ENCODE measurements around the gene SEZ6L2. TPM values are rescaled to one million over a fixed set of nuclear protein-coding genes. Genes with fewer than 3 reads are reported as not detected.

The SEZ6L2 gene
- total and polyA plus RNA-seq, 2 of the 13 experiments (the other 11 are each of a cell fraction or from before 2014, with no cell fraction given): 14.9 to 16.9 TPM

DNA sequence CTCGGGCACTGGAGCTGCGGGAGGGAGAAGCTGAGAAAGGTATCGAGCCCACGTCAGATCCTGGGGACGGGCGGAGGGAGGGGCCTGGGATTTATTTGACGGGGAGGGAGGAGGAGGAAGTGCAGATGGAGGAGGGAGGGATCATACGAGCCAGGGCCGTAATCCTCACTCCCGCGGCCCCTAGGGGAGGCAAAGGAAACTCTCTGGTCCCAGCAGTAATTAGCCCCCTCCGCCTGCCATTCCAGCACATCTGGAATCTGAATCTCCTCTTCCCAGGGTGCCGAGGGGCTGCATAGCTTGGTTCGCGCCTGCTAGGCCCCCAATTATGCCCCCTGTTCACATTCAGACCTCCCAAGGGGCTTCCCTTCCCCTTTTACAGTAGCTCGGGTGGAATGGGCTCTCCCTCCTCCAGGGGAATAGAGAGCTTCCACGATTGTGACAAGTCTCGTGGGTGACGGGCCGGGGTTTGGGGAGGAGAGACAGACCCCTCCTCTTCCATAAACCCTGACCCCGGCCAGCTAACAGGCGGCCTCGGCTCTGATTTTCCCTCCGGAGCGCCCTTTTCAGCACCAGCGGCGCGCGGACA is at the start of gene SEZ6L2 (continued):
- TF ChIP-seq TSC22D2 (CRISPR knock-in tag; IDR thresholded peaks at IDR 0.05; ENCODE audit: borderline replicate concordance): peak; percentile 99
- TF ChIP-seq RBM22 (optimal IDR thresholded peaks at IDR 0.05; ENCODE audit: low read length): no peak
- peak; percentile 52 for TF ChIP-seq TBX2 (CRISPR knock-in tag; IDR thresholded peaks at IDR 0.05; ENCODE audit: borderline replicate concordance)
- peak; percentile 71; the same call in 1 of the 2 replicates for TF ChIP-seq ZNF468 (CRISPR knock-in tag; IDR thresholded peaks at IDR 0.05)
- no peak for TF ChIP-seq REXO4 (CRISPR knock-in tag; IDR thresholded peaks at IDR 0.05; ENCODE audit: borderline replicate concordance)
- TF ChIP-seq PHF20 (CRISPR knock-in tag; IDR thresholded peaks at IDR 0.05): no peak; the same call in 1 of the 2 replicates
- no peak for TF ChIP-seq ZNF672 (CRISPR knock-in tag; IDR thresholded peaks at IDR 0.05)
- TF ChIP-seq MXD4 (CRISPR knock-in tag; IDR thresholded peaks at IDR 0.05): peak; percentile 91; the same call in 1 of the 2 replicates
- TF ChIP-seq, protein P1, sequence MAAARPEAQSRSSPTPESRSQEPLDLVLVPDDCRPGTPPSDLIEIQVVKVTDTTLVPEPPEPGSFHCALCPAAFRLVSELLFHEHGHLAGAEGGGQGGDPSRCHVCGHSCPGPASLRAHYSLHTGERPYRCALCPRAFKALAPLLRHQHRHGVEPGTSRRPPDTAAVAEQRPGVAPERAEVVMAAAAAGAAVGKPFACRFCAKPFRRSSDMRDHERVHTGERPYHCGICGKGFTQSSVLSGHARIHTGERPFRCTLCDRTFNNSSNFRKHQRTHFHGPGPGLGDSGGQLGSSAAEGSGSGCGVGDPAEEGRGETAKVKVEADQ (CRISPR knock-in tag; IDR thresholded peaks at IDR 0.05; ENCODE audit: borderline replicate concordance): no peak
- TF ChIP-seq ZNF552 (CRISPR knock-in tag; IDR thresholded peaks at IDR 0.05; ENCODE audit: borderline replicate concordance): no peak
- TF ChIP-seq MIER3 (CRISPR knock-in tag; IDR thresholded peaks at IDR 0.05; ENCODE audit: borderline replicate concordance): no peak
- TF ChIP-seq ZNF674 (CRISPR knock-in tag; IDR thresholded peaks at IDR 0.05; ENCODE audit: low read depth): no peak
- TF ChIP-seq, protein P2, sequence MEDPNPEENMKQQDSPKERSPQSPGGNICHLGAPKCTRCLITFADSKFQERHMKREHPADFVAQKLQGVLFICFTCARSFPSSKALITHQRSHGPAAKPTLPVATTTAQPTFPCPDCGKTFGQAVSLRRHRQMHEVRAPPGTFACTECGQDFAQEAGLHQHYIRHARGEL (CRISPR knock-in tag; IDR thresholded peaks at IDR 0.05): peak; percentile 21; the same call in 1 of the 2 replicates
- TF ChIP-seq, protein P3, sequence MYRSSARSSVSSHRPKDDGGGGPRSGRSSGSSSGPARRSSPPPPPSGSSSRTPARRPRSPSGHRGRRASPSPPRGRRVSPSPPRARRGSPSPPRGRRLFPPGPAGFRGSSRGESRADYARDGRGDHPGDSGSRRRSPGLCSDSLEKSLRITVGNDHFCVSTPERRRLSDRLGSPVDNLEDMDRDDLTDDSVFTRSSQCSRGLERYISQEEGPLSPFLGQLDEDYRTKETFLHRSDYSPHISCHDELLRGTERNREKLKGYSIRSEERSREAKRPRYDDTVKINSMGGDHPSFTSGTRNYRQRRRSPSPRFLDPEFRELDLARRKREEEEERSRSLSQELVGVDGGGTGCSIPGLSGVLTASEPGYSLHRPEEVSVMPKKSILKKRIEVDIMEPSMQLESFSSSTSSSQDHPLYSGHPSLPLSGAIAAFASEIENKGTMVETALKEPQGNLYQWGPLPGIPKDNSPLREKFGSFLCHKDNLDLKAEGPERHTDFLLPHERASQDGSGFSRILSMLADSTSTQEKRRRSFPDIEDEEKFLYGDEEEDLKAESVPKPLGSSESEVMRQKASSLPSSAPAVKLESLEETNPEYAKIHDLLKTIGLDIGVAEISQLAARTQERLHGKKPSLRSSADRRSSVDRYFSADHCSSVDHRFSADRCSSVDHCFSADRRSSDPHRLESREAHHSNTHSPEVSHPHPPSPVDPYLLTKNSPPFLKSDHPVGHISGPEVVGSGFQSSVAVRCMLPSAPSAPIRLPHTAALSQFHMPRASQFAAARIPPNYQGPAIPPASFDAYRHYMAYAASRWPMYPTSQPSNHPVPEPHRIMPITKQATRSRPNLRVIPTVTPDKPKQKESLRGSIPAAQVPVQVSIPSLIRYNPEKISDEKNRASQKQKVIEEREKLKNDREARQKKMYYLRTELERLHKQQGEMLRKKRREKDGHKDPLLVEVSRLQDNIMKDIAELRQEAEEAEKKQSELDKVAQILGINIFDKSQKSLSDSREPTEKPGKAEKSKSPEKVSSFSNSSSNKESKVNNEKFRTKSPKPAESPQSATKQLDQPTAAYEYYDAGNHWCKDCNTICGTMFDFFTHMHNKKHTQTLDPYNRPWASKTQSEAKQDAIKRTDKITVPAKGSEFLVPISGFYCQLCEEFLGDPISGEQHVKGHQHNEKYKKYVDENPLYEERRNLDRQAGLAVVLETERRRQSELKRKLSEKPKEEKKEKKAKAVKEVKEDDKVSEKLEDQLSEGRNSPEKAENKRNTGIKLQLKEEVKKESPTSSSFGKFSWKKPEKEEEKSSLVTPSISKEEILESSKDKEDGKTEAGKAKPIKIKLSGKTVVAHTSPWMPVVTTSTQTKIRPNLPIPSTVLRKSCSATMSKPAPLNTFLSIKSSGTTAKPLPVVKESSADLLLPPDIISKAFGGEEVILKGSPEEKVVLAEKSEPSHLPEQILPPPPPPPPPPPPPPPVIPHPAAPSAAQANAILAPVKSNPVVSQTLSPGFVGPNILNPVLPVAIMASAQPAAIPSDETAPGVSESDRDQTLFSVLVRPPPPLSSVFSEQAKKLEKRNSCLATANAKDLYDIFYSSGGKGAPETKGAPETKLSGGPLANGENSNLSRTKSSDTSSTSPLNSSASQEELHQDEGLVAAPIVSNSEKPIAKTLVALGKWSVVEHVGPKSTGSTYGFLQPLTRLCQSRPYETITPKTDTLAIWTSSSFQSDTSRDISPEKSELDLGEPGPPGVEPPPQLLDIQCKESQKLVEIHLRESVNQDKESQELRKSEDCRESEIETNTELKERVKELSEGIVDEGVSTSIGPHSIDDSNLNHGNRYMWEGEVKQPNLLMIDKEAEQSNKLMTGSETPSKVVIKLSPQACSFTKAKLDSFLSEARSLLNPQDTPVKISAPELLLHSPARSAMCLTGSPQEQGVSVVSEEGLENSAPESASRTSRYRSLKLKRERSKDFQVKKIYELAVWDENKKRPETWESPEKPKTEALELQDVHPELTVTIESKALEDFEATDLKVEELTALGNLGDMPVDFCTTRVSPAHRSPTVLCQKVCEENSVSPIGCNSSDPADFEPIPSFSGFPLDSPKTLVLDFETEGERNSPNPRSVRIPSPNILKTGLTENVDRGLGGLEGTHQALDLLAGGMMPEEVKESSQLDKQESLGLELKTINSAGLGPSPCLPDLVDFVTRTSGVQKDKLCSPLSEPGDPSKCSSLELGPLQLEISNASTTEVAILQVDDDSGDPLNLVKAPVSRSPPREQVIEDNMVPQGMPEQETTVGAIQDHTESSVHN (CRISPR knock-in tag; IDR thresholded peaks at IDR 0.05): no peak
- TF ChIP-seq ZNF883 (CRISPR knock-in tag; IDR thresholded peaks at IDR 0.05; ENCODE audit: not compliant biosample characterization): peak; percentile 13
- TF ChIP-seq ZNF496 (CRISPR knock-in tag; IDR thresholded peaks at IDR 0.05; ENCODE audit: insufficient replicate concordance): no peak
- no peak for TF ChIP-seq POLR2AphosphoS5 (IDR thresholded peaks at IDR 0.05; ENCODE audit: low read depth, low read length)
- no peak for TF ChIP-seq FOXJ3 (CRISPR knock-in tag; IDR thresholded peaks at IDR 0.05; ENCODE audit: borderline replicate concordance)
- no peak for TF ChIP-seq ZNF780A (CRISPR knock-in tag; IDR thresholded peaks at IDR 0.05)
- TF ChIP-seq ZKSCAN1 (IDR thresholded peaks at IDR 0.05; ENCODE audit: low read length): no peak
- TF ChIP-seq HMG20A (CRISPR knock-in tag; IDR thresholded peaks at IDR 0.05; ENCODE audit: borderline replicate concordance): no peak; the same call in 1 of the 2 replicates
- TF ChIP-seq RARG (CRISPR knock-in tag; IDR thresholded peaks at IDR 0.05; ENCODE audit: low read depth): no peak

All from HepG2 (cell line).